Hepatocyte (in vitro differentiated cells): ENCODE measurements around the gene DMXL1.

Experiments used
- CTCF ChIP-seq: fragments of 200-600 bp; sonication (generic); IDR thresholded peaks from 2 replicates; pipeline ENCODE4 v1.5.1; 2016; ENCODE audit warnings: antibody characterized with exemption, mild to moderate bottlenecking; ENCODE audit not compliant: poor library complexity
- EZH2 ChIP-seq: fragments of 200-600 bp; sonication (generic); IDR thresholded peaks from 2 replicates; pipeline ENCODE4 v1.6.1; 2016; ENCODE audit warnings: antibody characterized with exemption, mild to moderate bottlenecking, borderline replicate concordance
- EZH2phosphoT487 ChIP-seq: fragments of 200-600 bp; sonication (generic); IDR thresholded peaks from one replicate; pipeline ENCODE4 v1.6.1; 2018; ENCODE audit warnings: antibody characterized with exemption, mild to moderate bottlenecking, low read depth, moderate library complexity; ENCODE audit not compliant: unreplicated experiment, severe bottlenecking

DNA sequence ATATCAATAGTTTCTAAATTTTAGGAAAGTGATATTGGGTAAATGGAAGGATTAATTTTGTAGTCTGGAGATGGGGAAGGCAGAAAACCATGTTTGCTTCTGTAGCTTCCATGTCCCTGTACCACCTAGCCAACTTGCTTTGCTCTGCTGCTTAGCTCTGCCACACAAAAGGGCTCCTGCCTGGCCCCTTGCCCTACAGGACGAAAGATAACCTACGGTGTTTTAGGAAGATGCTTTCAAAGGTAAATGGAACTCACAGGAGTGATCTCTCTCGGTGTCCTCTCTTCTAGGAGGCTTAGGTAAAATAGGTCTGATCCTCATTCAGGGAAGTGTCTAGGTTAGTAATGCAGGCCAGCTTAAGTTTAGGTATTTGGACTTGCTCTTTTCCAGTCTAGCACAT lies 37.8 kb upstream of the DMXL1 start:
- TF ChIP-seq CTCF: no peak
- TF ChIP-seq EZH2phosphoT487: no peak
- TF ChIP-seq EZH2: no peak
